K562 (cell line): ENCODE data around the gene XIRP1. TPM values are rescaled to one million over a fixed set of nuclear protein-coding genes. Genes with fewer than 3 reads are reported as not detected.

Experiments used
- ELF2 ChIP-seq: fragments of 250-450 bp; sonication (Bioruptor Pico); IDR thresholded peaks from 2 replicates; pipeline ENCODE4 v1.5.0; 2021; ENCODE audit warnings: mild to moderate bottlenecking
- MTA1 ChIP-seq: fragments of 450-650 bp; IDR thresholded peaks from 2 replicates; pipeline ENCODE4 v1.6.1; 2017; ENCODE audit warnings: borderline replicate concordance
- RBM22 ChIP-seq: fragments of 200-400 bp; formaldehyde crosslinking; IDR thresholded peaks from 2 replicates; pipeline ENCODE4 v1.6.1; 2018; ENCODE audit warnings: low read length, low read depth; ENCODE audit not compliant: poor library complexity, severe bottlenecking
- RFX7 ChIP-seq: fragments of 250-450 bp; sonication (Bioruptor Pico); IDR thresholded peaks from 2 replicates; pipeline ENCODE4 v1.5.1; 2021; ENCODE audit warnings: mild to moderate bottlenecking
- STAT6 ChIP-seq: sonication (generic); formaldehyde crosslinking; IDR thresholded peaks from 2 replicates; pipeline ENCODE4 v1.8.1; 2023; ENCODE audit warnings: mild to moderate bottlenecking, missing genetic modification reagents
- ZNF507 ChIP-seq: conservative IDR thresholded peaks from 2 replicates; pipeline ENCODE4 v1.6.1; 2017; ENCODE audit warnings: missing genetic modification characterization, missing compliant biosample characterization
- polyA plus RNA-seq, 8 experiments: library from polyadenylated mRNA; depleted of rRNA in 4 of 8; stranded (reverse) in 5 of 8; unstranded in 3 of 8; fragments of >200 nt; fragmentation: Nextera tagmentation in 2 of 8; fragmentation: Illumina TruSeq in 1 of 8; extraction: Ambion mirVana in 2 of 8; extraction: Trizol in 1 of 8; gene quantifications; 2 replicates each; pipeline versions ENCODE4 v1.2.1 to v1.2.3, GENCODE V29; 2011 to 2014; ENCODE audit warnings: inconsistent platforms in 1 of 8, missing spikeins in 1 of 8
- total RNA-seq, 7 experiments: library from RNA; depleted of rRNA in 6 of 7; stranded (reverse); fragments of >200 nt in 6 of 7; fragmentation: Illumina TruSeq in 2 of 7; extraction: Trizol in 2 of 7; gene quantifications; 2 replicates each; pipeline versions ENCODE4 v1.2.1 to v1.2.3, GENCODE V29; 2011 to 2021; ENCODE audit warnings: low replicate concordance in 1 of 7
- TF ChIP-seq, protein P1 (sequence below): fragments of 450-650 bp; IDR thresholded peaks from 2 replicates; pipeline ENCODE4 v1.6.1; 2016; ENCODE audit warnings: low read depth

Gene XIRP1
- total and polyA plus RNA-seq, 9 of the 15 experiments (the other 6 are each of a cell fraction or from before 2014, with no cell fraction given): 0.03 to 0.27 (median 0.08) TPM; not detected in 3

GRCh38 chr3:39148435-39149058, 43.8 kb downstream of the XIRP1 start (continued):
- TF ChIP-seq MTA1: no peak
- TF ChIP-seq RBM22: no peak
- TF ChIP-seq, protein P1, sequence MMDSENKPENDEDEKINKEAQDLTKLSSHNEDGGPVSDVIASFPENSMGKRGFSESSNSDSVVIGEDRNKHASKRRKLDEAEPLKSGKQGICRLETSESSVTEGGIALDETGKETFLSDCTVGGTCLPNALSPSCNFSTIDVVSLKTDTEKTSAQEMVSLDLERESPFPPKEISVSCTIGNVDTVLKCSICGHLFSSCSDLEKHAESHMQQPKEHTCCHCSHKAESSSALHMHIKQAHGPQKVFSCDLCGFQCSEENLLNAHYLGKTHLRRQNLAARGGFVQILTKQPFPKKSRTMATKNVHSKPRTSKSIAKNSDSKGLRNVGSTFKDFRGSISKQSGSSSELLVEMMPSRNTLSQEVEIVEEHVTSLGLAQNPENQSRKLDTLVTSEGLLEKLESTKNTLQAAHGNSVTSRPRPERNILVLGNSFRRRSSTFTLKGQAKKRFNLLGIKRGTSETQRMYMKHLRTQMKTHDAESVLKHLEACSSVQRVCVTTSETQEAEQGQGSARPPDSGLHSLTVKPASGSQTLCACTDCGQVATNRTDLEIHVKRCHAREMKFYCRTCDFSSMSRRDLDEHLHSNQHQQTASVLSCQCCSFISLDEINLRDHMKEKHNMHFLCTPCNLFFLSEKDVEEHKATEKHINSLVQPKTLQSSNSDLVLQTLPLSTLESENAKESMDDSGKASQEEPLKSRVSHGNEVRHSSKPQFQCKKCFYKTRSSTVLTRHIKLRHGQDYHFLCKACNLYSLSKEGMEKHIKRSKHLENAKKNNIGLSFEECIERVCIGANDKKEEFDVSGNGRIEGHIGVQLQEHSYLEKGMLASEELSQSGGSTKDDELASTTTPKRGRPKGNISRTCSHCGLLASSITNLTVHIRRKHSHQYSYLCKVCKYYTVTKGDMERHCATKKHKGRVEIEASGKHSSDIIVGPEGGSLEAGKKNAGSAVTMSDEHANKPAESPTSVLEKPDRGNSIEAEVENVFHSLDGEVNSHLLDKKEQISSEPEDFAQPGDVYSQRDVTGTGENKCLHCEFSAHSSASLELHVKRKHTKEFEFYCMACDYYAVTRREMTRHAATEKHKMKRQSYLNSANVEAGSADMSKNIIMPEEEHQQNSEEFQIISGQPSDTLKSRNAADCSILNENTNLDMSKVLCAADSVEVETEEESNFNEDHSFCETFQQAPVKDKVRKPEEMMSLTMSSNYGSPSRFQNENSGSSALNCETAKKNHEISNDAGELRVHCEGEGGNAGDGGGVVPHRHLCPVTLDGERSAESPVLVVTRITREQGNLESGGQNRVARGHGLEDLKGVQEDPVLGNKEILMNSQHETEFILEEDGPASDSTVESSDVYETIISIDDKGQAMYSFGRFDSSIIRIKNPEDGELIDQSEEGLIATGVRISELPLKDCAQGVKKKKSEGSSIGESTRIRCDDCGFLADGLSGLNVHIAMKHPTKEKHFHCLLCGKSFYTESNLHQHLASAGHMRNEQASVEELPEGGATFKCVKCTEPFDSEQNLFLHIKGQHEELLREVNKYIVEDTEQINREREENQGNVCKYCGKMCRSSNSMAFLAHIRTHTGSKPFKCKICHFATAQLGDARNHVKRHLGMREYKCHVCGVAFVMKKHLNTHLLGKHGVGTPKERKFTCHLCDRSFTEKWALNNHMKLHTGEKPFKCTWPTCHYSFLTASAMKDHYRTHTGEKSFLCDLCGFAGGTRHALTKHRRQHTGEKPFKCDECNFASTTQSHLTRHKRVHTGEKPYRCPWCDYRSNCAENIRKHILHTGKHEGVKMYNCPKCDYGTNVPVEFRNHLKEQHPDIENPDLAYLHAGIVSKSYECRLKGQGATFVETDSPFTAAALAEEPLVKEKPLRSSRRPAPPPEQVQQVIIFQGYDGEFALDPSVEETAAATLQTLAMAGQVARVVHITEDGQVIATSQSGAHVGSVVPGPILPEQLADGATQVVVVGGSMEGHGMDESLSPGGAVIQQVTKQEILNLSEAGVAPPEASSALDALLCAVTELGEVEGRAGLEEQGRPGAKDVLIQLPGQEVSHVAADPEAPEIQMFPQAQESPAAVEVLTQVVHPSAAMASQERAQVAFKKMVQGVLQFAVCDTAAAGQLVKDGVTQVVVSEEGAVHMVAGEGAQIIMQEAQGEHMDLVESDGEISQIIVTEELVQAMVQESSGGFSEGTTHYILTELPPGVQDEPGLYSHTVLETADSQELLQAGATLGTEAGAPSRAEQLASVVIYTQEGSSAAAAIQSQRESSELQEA: no peak
- TF ChIP-seq ZNF507 (tag): no peak
- TF ChIP-seq ELF2 (CRISPR knock-in tag): no peak
- no peak for TF ChIP-seq RFX7
- TF ChIP-seq STAT6 (CRISPR knock-in tag): no peak
